H9 (cell line): ENCODE results near the gene CCDC150. TPM values are rescaled to one million over a fixed set of nuclear protein-coding genes. Genes with fewer than 3 reads are reported as not detected.

Source experiments
- DNase-seq: peaks from one replicate; pipeline ENCODE4 v3.0.0-alpha.2; 2017
- H2AFZ ChIP-seq: one replicate; pipeline ENCODE4 v1.6.1; 2013; ENCODE audit warnings: mild to moderate bottlenecking, low read length, control low read depth, moderate library complexity
- H2AK5ac ChIP-seq: 2 replicates; pipeline ENCODE4 v1.6.1; 2013; ENCODE audit warnings: low read length, control low read depth, mixed read lengths; ENCODE audit not compliant: insufficient read length
- H2BK120ac ChIP-seq: one replicate; pipeline ENCODE4 v1.6.1; 2013; ENCODE audit warnings: low read depth, mild to moderate bottlenecking, low read length, control low read depth, inconsistent platforms; ENCODE audit not compliant: poor library complexity, severe bottlenecking
- H2BK12ac ChIP-seq: 2 replicates; pipeline ENCODE4 v1.6.1; 2013; ENCODE audit warnings: low read length, control low read depth, mixed read lengths, low read depth; ENCODE audit not compliant: insufficient read length
- H2BK15ac ChIP-seq: 2 replicates; pipeline ENCODE4 v1.6.1; 2013; ENCODE audit warnings: low read depth, low read length, control low read depth
- H2BK20ac ChIP-seq: one replicate; pipeline ENCODE4 v1.6.1; 2013; ENCODE audit warnings: low read depth, mild to moderate bottlenecking, low read length, control low read depth, inconsistent platforms; ENCODE audit not compliant: poor library complexity, severe bottlenecking
- H2BK5ac ChIP-seq: 2 replicates; pipeline ENCODE4 v1.6.1; 2013; ENCODE audit warnings: low read length, control low read depth, mixed read lengths; ENCODE audit not compliant: insufficient read length
- H3K14ac ChIP-seq: 2 replicates; pipeline ENCODE4 v1.6.1; 2013; ENCODE audit warnings: low read length, control low read depth; ENCODE audit not compliant: insufficient read depth
- H3K18ac ChIP-seq: 2 replicates; pipeline ENCODE4 v1.6.1; 2013; ENCODE audit warnings: low read depth, mild to moderate bottlenecking, mixed read lengths, low read length, control low read depth; ENCODE audit not compliant: insufficient read length
- H3K23ac ChIP-seq: 2 replicates; pipeline ENCODE4 v1.6.1; 2013; ENCODE audit warnings: low read length, control low read depth, mixed read lengths, low read depth; ENCODE audit not compliant: insufficient read length
- H3K23me2 ChIP-seq: 2 replicates; pipeline ENCODE4 v1.6.1; 2013; ENCODE audit warnings: low read depth, mild to moderate bottlenecking, mixed read lengths, low read length, control low read depth; ENCODE audit not compliant: insufficient read length, poor library complexity, severe bottlenecking
- H3K27ac ChIP-seq: 2 replicates; pipeline ENCODE4 v1.5.1; 2013; ENCODE audit warnings: low read length, control low read depth, mixed read lengths, low read depth; ENCODE audit not compliant: insufficient read length
- H3K27me3 ChIP-seq: 2 replicates; pipeline ENCODE4 v1.6.1; 2013; ENCODE audit warnings: low read length, control low read depth, inconsistent platforms; ENCODE audit not compliant: insufficient read depth
- H3K4ac ChIP-seq: 2 replicates; pipeline ENCODE4 v1.6.1; 2013; ENCODE audit warnings: low read depth, mild to moderate bottlenecking, control low read depth, inconsistent platforms, low read length, moderate library complexity
- H3K4me1 ChIP-seq: 2 replicates; pipeline ENCODE4 v1.6.1; 2013; ENCODE audit warnings: low read length, control low read depth, inconsistent platforms; ENCODE audit not compliant: insufficient read depth
- H3K4me2 ChIP-seq: 2 replicates; pipeline ENCODE4 v1.6.1; 2013; ENCODE audit warnings: low read length, control low read depth, mixed read lengths; ENCODE audit not compliant: insufficient read length, insufficient read depth
- H3K56ac ChIP-seq: 2 replicates; pipeline ENCODE4 v1.6.1; 2013; ENCODE audit warnings: low read depth, mild to moderate bottlenecking, mixed read lengths, low read length, control low read depth; ENCODE audit not compliant: insufficient read length
- H3K79me1 ChIP-seq: 2 replicates; pipeline ENCODE4 v1.6.1; 2013; ENCODE audit warnings: low read depth, mild to moderate bottlenecking, moderate library complexity, low read length, control low read depth, inconsistent platforms; ENCODE audit not compliant: insufficient read depth, poor library complexity, severe bottlenecking
- H3K79me2 ChIP-seq: 2 replicates; pipeline ENCODE4 v1.6.1; 2013; ENCODE audit warnings: low read length, control low read depth, inconsistent platforms; ENCODE audit not compliant: insufficient read depth
- H3K9ac ChIP-seq: 2 replicates; pipeline ENCODE4 v1.6.1; 2013; ENCODE audit warnings: low read length, control low read depth, mixed read lengths; ENCODE audit not compliant: insufficient read length; ENCODE audit errors: extremely low read depth
- H3K9me3 ChIP-seq: one replicate; pipeline ENCODE4 v1.6.1; 2013; ENCODE audit warnings: low read depth, low read length, inconsistent platforms; ENCODE audit not compliant: control insufficient read depth
- H3T11ph ChIP-seq: one replicate; pipeline ENCODE4 v1.6.1; 2013; ENCODE audit warnings: mild to moderate bottlenecking, low read length, control low read depth, inconsistent platforms
- H4K20me1 ChIP-seq: one replicate; pipeline ENCODE4 v1.6.1; 2013; ENCODE audit not compliant: control insufficient read depth, insufficient read length, insufficient read depth
- H4K5ac ChIP-seq: 2 replicates; pipeline ENCODE4 v1.6.1; 2013; ENCODE audit warnings: low read depth, mild to moderate bottlenecking, mixed read lengths, low read length, control low read depth; ENCODE audit not compliant: insufficient read length
- H4K8ac ChIP-seq: replicated peaks from 2 replicates; pipeline ENCODE4 v1.6.1; 2013; ENCODE audit warnings: low read length, control low read depth, mixed read lengths, low read depth; ENCODE audit not compliant: insufficient read length
- H4K91ac ChIP-seq: 2 replicates; pipeline ENCODE4 v1.6.1; 2013; ENCODE audit warnings: low read depth, mild to moderate bottlenecking, moderate library complexity, mixed read lengths, low read length, control low read depth; ENCODE audit not compliant: insufficient read length
- H3K27ac Mint-ChIP-seq, 3 experiments: 2 replicates in 2 of 3; 3 replicates in 1 of 3; pipeline ENCODE4 v1.8.0; 2020 to 2021; ENCODE audit warnings: mixed read lengths in 3 of 3, mild to moderate bottlenecking in 1 of 3, moderate library complexity in 1 of 3
- H3K27me3 Mint-ChIP-seq: 2 replicates; pipeline ENCODE4 v1.8.0; 2021; ENCODE audit warnings: low read depth, mild to moderate bottlenecking, moderate library complexity, mixed read lengths
- H3K36me3 Mint-ChIP-seq, 3 experiments: 2 replicates in 2 of 3; 3 replicates in 1 of 3; pipeline ENCODE4 v1.8.0; 2020 to 2021; ENCODE audit warnings: low read depth in 3 of 3, mixed read lengths in 3 of 3; ENCODE audit not compliant: insufficient read depth in 1 of 3
- H3K4me1 Mint-ChIP-seq, 2 experiments: 2 replicates each; pipeline ENCODE4 v1.8.0; 2020; ENCODE audit warnings: mixed read lengths in 2 of 2
- H3K4me3 Mint-ChIP-seq, 2 experiments: 2 replicates in 1 of 2; 3 replicates in 1 of 2; pipeline ENCODE4 v1.8.0; 2020 to 2021; ENCODE audit warnings: mild to moderate bottlenecking in 2 of 2, mixed read lengths in 2 of 2, moderate library complexity in 1 of 2
- H3K9me3 Mint-ChIP-seq, 2 experiments: 2 replicates in 1 of 2; 3 replicates in 1 of 2; pipeline ENCODE4 v1.8.0; 2020; ENCODE audit warnings: mild to moderate bottlenecking in 2 of 2, mixed read lengths in 2 of 2, moderate library complexity in 1 of 2
- WGBS: extraction: QIAGEN DNeasy Blood & Tissue Kit; methylation state at CpG from one replicate; pipeline ENCODE4 v1.1.7; 2013; ENCODE audit warnings: missing lambda C conversion rate, low lambda C conversion rate, mixed read lengths; ENCODE audit not compliant: insufficient read length; ENCODE audit errors: extremely low coverage; 5-methylcytosine and 5-hydroxymethylcytosine counted together
- total RNA-seq: library from RNA; stranded (reverse); gene quantifications from 2 replicates; pipeline ENCODE4 v1.2.1, GENCODE V29; 2021
- TF ChIP-seq, protein P1 (sequence below): fragments of 200-600 bp; sonication (generic); conservative IDR thresholded peaks from 3 replicates; pipeline ENCODE4 v1.8.0; 2021; ENCODE audit warnings: antibody characterized with exemption, mild to moderate bottlenecking

The CCDC150 gene
- total RNA-seq, 1 experiment from 2014 or later = 26.2 TPM

DNA sequence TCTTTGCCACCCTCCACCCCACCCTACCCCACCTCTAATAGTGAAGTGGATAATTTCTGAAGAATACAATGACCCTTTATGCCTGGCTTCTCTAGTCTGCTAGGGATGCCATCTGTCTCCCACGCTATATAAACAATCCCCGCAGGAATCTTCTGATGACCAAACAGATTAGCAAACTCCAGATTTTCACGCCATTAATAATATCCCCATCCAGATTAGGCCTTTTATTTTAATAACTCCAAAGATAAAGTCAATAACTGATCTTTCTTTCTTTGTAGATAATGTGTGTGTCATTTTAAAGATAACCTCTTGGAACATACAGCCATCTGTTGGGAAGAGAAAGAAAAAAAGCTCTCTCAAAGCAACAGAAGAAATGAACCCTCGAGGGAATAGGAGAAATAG lies 47.9 kb upstream of the CCDC150 start:
- H3K14ac ChIP-seq = no peak overlapping the region
- H3K23me2 ChIP-seq = no peaks in the 10 kb centered on the region
- no peaks in the 10 kb centered on the region for H3K79me1 ChIP-seq
- no peaks in the 10 kb centered on the region; the same call in 1 of the 2 replicates for H3K4me1 ChIP-seq
- H4K91ac ChIP-seq = no peak overlapping the region
- H3K27me3 Mint-ChIP-seq = peaks cover 56% of the 10 kb centered on the region
- H3K27me3 ChIP-seq = peaks cover 2% of the 10 kb centered on the region; the same call in 1 of the 2 replicates
- H4K20me1 ChIP-seq = no peaks in the 10 kb centered on the region
- no peak overlapping the region for H3T11ph ChIP-seq
- no peak overlapping the region for H3K4ac ChIP-seq
- H2BK12ac ChIP-seq = no peak overlapping the region
- WGBS = no CpG with 5 or more reads among the region's 4 CpGs
- H2BK5ac ChIP-seq = no peak overlapping the region
- H3K18ac ChIP-seq = no peak overlapping the region
- H2AFZ ChIP-seq = no peak overlapping the region
- H3K36me3 Mint-ChIP-seq = no peaks in the 10 kb centered on the region
- H4K8ac ChIP-seq = no peak overlapping the region
- no peak overlapping the region for H2BK120ac ChIP-seq
- no peak overlapping the region for H4K5ac ChIP-seq
- no peak overlapping the region for H3K4me2 ChIP-seq
- H3K27ac Mint-ChIP-seq = no peak overlapping the region
- no peak overlapping the region for H3K56ac ChIP-seq
- TF ChIP-seq, protein P1, sequence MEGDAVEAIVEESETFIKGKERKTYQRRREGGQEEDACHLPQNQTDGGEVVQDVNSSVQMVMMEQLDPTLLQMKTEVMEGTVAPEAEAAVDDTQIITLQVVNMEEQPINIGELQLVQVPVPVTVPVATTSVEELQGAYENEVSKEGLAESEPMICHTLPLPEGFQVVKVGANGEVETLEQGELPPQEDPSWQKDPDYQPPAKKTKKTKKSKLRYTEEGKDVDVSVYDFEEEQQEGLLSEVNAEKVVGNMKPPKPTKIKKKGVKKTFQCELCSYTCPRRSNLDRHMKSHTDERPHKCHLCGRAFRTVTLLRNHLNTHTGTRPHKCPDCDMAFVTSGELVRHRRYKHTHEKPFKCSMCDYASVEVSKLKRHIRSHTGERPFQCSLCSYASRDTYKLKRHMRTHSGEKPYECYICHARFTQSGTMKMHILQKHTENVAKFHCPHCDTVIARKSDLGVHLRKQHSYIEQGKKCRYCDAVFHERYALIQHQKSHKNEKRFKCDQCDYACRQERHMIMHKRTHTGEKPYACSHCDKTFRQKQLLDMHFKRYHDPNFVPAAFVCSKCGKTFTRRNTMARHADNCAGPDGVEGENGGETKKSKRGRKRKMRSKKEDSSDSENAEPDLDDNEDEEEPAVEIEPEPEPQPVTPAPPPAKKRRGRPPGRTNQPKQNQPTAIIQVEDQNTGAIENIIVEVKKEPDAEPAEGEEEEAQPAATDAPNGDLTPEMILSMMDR = no peak
- H3K9me3 ChIP-seq = no peaks in the 10 kb centered on the region
- DNase-seq = no peak
- no peak overlapping the region for H2AK5ac ChIP-seq
- peaks cover 17 to 20% of the 10 kb centered on the region in 2 experiments for H3K4me1 Mint-ChIP-seq
- no peaks in the 10 kb centered on the region; a peak in 1 of 5 replicates for H3K9me3 Mint-ChIP-seq
- no peaks in the 10 kb centered on the region for H3K79me2 ChIP-seq
- no peak overlapping the region for H3K9ac ChIP-seq
- H3K23ac ChIP-seq = no peak overlapping the region
- H2BK20ac ChIP-seq = no peak overlapping the region
- no peak overlapping the region for H3K27ac ChIP-seq
- H2BK15ac ChIP-seq = no peak overlapping the region
- H3K4me3 Mint-ChIP-seq = peak overlapping the region; percentile 80 to 95; a peak in 4 of 5 replicates
